Left hindlimb (tissue), 1 donor: ENCODE data around the gene TOMM22.
A peak's percentile ranks its signal among the peaks of the same experiment; 100 is the strongest.

Source experiments
- DNase-seq: peaks from one replicate; pipeline ENCODE4 v3.0.0-alpha.2; 2018

Gene TOMM22

DNA sequence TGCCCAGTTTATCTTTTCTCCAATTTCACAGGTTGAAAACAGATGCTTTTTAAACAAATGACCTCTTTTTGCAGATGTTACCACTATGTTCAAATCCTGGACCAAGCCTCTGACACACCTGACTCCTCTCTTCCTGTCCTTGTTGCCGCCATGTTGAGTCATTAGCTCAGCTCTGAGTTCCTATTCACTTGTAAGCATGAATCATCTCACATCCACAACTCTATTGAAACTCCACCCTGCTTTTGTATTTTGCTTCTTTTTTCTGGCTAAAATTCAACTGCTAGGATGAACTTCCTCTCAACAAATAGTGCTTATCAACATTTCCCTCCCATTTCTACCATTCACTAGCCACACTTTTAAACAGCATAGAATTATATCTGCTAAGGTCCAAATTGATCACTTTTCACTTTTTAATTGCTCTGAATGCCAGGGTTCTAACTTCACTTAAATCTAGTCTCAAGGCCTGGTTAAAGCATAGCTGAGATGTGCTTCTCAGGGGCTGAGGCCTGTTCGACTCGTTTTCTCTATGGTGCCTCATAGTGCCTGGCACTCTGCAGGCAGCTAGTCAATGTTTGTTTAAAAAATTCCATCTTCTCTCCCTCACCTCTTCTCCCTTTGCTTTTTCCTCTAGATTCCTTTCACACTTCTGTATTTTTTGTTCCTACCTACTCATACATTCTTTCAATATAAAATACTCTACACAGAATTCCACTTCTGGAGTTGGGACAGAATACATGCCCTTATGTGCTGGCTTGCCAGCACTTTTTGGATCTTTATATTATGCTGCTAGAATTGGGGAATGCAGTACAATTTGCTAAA is 15.1 kb downstream of the TOMM22 start:
- DNase-seq: no peak

DNA sequence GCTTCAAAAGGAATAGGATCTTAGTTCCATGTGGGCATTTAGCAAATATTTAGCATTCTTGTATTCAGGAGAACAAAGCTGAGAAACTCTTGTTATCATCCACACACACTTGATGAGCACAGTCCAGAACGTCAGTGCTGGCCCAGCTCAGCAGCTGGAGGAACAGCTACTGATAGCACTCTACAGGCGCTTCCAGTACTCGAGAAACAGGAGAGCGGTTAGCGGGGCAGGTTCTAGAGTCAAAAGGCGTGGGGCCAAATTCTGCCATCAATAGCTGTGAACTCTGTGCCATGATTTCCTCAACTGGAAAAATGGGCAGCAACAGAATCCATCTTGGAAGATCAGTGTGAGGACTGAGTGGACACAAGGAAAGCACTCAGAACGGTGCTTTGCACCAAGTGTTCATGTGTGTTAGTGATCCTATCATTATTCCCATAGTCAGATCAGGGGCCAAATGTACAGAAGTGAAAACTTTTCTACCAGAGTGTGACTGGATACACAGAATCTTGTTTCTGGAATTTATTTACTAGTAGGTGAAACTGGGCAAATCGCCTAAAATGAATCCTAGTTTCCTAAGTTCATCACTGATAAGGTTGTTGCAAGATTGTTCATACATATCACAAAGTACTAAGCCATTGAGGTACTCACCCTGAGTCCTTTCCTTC is 15.8 kb downstream of the TOMM22 start:
- DNase-seq: no peak

DNA sequence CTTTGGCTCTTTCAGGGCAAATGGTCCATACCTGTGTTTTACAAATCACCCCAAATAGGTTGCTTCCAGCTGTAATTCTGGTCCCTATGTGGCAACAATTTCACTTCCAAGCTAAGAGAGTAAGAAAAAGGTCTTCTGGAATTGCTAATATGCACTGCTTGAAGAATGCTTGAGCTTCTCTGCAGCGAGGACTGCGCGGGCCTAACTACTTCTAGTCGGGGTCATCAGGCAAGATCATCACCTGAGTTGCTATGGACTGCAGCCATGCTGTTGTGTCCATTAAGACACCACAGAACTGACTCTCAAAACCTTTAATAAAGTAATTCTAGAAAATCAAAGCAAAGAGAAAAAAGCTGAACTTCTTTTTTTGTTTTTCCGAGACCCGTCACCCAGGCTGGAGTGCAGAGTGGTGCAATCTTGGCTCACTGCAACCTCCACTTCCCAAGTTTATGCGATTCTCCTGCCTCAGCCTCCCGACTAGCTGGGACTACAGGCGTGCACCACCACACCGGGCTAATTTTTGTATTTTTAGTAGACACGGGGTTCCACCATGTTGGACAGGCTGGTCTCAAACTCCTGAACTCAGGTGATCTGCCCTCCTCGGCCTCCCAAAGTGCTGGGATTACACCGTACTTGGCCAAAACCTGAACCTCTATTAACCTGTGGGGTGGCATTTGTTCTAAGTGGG is 16.8 kb downstream of the TOMM22 start:
- no peak for DNase-seq

DNA sequence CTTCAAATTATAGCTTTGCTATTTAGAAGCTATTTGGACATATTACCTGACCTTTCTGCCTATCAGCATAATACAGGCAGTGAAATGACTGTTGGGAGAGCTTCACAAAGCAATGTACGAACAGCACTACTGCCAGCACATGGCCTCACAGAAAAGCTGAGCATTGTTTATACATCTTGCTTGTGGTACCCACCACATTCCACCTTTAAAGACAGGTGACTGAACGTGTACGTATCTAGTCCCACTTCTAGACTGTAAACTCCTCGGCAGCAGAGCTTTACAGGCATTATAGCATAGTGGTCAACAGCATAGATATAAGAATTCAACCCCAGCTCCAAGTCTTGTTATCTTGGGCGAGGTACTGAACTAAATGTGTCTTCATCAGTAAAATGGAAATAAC is 17.4 kb downstream of the TOMM22 start:
- DNase-seq: no peak

DNA sequence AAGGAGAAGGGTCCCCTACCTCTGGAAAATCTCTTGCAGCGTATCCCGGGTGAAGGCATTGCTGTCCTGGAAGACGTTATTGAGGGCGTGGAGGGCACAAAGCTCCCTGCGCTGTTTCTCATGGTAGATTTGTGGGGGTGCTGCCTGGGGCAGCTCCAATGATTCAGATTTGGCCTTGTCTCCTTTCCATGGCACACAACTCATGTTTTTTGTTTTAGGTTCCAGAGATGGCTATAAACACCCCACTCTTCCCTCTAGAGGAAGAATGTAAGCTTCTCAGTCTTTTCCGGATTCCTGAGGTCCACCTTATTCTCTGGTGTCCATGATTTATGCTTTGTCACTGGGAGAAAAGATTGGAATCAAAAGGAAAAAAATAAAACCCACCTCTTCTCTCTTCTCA is 18.0 kb downstream of the TOMM22 start:
- DNase-seq: no peak

DNA sequence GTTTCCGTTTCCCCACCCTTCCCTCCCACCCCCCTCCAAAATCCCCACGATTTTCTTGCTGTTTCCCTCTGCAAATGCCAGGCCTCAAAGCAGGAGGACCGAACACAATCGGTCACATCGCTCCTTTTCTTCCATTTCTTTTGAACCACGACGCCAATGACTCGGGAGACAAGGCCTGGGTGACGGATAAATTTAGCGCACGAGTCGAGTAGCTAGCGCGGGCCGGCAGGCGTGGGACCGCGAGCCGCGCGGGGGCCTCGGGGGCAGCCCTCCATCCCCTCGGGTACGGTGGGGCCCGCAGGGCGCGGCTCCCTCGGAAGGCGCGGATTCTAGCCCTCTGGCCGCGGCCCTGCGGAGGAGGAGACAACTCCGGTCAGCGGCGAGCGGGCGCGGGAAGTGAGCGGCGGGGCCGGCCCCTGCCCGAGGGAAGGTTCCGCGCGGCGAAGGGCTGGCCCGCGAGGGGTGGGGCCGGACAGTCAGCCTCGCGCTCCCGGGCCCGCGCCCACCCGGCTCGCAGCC is 18.6 kb downstream of the TOMM22 start:
- no peak for DNase-seq

DNA sequence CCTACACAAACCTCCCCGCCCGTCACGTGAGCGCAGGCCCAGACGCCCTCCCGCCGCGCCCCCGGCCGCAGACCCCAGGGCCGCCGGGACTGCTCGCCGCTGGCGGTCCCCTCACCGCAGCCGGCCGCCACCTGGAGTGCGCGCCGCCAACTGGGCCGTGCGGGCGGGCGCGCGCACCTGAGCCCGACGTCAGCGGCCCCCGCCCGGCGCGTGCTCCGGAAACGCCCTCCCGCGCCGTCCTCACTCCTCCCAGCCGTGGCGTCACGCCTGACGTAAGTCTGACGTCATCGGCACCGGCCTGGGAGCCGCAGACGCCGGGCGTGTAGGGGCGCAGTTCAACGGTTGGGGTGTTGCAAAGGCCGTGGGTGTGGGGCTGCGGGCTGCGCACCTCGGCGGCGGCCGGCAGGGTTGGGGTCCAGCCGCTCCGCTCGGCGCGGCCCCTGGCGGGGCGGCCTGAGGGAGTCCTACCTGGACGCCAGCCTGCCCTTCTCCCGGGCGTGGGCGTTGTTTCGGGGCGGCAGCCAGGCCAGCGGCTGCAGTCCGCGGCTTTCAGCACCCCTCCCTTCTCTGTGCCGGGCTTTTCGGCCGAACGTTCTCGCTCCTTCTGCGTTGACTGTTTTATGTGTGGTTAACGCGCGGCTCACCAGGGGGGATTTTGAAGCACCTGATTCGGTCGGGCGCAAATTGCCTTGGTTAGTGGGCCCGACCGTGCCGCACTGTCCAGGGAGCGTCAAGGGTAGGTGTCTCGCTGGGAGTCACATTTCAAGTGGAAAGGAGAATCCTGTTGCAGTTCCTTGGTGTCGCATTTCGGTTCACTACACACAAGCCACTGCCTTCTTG is 19.3 kb downstream of the TOMM22 start, which contains the start of gene JOSD1:
JOSD1 (minus strand) TSS at position 155 of the 840 bp plus-strand sequence. CDS start 956 bp downstream, outside the sequence.
- DNase-seq: peak; percentile 94

DNA sequence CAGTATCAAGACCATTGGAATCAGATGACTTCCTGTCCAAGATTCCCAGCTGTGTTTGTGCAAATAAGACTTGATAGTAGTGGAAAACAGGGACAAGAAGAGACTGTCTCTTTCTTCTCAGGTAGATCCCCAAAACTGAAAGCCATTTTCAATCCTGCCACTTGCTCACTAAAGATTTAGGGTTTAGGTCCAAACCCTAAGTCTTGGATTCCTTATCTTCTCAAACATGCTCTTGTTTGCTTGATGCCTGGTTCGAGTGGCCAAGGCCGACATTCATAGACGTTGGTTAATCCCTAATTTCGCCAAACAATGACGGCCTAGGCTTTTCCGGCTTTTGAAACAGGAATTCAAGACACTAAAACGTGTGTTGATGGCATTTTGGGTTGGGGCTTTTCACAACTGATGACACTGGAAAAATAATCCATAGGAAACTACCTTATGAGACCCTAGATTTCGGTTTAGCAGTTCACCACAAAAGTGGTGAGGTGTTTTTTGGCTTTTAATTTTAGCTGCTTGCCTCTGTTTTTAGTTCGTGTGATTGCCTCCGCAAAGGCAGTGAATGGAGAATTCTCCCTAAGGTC is 23.0 kb downstream of the TOMM22 start:
- DNase-seq: no peak

DNA sequence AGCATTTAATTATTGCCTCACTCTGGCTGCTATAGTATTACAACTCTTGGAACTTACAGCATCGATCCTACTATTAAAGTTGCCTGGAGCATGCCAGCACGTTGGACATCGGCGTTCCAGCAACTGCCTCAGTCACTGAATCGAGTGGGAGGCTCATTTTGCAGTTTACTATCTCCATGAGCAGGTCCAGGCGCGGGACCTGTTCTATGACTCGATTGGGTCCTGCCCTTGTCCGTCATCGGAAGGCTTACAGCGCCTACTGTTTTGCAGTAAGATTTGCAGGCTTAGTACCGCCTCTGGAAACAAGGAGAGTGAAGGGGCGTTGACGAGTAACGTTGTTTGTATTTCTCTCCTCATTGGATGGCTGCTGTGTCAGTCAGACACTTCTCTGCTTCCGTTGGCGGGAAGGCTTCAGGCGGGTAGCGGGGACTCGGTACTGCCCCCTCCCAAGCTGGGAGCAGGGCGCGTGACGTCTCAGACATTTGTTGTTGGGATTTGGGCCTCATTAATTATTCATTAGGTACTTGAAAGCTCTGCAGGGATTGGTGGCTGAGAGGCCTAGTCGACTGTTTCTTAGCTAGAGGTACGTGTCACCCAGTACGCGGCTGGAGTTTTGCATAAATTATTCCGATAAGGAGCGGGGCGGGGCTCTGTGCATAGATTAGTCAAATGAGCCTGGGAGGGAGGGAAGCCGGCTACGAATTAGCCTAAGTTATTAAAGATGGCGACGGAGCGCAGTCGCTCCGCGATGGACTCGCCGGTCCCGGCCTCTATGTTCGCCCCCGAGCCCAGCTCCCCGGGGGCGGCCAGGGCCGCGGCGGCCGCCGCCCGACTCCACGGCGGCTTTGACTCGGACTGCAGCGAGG is 23.7 kb downstream of the TOMM22 start, which contains the start of gene GTPBP1:
GTPBP1 (plus strand) TSS at position 710 of the 866 bp plus-strand sequence; CDS start at position 722, 12 bp downstream.
- DNase-seq: peak; percentile 99

DNA sequence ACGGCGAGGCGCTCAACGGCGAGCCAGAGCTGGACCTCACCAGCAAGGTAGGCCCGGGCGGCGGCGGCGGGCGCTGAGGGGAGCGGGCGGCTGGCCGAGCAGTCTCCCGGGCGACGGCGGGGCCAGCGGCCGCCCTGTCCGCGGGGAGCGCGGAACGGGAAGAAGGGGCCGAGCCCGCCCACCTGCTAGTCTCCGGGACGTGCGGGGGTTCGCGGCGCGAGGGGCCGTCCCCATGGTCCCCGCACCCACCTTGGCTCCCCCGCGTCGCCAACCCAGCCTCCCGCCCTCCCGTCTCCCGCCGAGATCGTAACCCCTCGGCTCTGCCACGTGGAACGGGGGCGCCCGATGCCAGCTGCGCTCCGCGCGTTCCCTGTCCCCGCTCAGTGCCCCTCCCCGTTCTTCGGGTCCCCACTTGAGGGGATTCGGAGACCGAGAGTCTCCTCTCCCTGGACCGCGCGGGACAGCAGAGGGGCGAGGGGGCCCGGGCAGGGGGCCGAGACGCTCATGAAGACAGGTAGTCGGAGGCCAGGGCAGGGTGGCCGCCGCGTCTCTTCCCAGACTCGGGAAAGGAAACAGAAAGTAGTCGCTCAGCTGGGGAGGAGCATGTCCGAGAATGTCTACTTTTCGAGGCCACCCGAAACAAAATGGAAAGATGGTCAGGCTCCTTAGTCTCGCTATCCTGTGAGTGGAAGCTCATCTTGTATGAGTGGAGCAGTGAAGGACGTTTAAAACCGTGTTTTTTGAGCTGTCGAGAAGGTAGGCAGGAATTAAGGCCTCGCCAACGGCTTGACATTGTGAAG is 24.5 kb downstream of the TOMM22 start:
- DNase-seq: peak; percentile 70

DNA sequence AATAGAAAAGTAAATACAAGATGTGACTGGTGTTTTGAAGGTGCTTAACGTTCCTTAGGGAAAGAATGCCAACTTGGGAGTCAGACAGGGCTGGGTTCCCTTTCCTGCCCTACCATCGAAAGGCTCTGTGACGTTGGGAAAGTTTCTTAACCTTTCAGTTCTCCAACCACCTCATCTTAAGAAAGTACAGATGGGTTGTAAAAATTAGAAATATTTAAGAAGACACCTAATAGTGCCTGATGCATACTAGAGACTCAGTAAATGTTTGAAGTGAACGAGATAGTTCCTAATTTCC is 25.1 kb downstream of the TOMM22 start:
- DNase-seq: no peak

DNA sequence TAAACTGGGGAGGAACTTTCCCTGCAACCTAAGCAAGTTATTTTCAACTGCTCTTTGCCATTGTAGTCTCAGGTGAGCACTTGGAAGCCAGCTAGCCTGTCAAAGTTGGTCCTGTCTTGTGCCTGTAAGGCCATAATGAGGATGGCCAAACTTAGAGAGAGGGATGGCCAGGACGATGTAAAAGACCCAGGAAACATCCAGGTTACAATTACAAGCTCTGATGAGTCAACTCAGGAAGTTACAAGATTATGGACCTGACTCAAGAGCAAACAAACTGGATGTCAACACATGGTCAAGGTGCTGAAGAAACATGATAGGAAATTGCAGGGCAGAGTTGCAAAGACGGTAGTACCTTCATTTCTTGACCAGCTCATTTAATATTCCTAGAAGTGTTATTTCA is 25.6 kb downstream of the TOMM22 start:
- DNase-seq: no peak

DNA sequence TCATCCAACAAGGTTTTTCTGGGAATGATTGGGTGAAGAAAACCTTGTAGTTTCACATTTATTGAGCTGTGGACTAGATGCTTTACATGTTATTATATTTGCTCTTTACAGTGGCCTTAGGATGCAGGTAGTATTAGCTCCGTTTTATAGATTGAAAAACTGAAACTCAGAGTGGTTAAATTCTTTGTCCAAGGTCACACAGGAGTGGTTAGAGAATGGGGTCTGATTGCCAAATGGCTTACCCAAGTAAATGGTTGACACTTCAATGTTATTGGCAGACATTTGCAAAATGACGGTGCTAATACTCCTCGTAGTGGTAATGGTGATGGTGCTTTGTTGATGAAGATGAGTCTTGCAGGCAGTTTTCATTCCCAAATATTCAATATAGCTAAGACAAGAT is 26.2 kb downstream of the TOMM22 start:
- no peak for DNase-seq

DNA sequence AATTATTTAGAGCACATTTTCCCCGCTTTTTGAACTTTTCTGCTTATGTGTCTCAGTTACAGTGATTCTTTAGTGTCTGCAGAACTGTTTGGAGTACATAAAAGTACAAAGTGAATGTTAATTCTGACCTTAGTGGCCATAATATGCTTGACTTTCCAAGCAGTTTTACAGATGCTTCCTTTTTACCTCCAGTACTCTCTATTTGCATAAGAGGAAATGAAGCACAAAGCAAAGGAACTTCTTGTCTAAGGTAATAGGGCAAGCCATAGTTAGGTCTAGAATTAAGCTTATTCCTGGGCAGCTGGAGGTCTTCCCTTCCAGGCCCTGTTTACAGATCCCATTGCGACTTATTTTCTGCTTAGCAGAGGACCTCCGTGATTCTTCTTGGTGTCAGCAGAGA is 27.5 kb downstream of the TOMM22 start:
- DNase-seq: no peak

DNA sequence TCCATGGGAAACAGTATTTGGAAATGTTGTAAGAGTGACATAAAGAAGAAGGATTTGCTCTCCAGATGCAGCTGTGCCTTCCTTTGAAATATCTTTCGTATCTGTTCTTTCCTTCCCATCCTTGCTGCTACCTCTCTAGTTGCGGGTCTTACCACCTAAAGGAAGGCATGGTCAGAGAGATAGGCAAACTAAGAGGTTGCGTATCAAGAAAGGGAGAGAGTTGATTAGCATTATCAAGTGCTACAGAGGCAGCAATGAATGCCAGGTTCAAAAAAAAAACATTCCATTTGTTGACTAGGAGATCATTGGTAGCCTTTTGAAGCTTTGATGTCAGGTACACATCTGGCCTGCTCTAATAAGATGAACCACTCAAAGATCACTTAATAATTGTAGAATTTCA is 28.6 kb downstream of the TOMM22 start:
- DNase-seq: no peak

DNA sequence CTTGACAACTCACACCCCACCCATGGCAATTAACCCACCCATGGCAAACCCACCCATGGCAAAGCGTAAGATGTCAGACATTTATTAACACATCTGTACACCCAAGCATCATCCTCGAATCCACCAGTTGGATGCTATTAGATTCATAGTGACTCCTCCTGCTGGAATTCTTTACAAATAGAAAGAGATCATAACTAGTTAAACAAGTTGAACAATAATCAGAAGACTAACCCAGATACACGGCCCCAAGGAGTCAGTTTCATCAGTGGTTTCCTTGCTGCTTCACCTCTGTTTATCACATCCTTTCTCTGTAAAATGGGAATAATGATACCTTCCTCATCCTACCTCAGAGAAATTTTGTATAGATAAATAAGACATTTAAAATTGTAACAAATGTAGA is 29.1 kb downstream of the TOMM22 start:
- DNase-seq: no peak

DNA sequence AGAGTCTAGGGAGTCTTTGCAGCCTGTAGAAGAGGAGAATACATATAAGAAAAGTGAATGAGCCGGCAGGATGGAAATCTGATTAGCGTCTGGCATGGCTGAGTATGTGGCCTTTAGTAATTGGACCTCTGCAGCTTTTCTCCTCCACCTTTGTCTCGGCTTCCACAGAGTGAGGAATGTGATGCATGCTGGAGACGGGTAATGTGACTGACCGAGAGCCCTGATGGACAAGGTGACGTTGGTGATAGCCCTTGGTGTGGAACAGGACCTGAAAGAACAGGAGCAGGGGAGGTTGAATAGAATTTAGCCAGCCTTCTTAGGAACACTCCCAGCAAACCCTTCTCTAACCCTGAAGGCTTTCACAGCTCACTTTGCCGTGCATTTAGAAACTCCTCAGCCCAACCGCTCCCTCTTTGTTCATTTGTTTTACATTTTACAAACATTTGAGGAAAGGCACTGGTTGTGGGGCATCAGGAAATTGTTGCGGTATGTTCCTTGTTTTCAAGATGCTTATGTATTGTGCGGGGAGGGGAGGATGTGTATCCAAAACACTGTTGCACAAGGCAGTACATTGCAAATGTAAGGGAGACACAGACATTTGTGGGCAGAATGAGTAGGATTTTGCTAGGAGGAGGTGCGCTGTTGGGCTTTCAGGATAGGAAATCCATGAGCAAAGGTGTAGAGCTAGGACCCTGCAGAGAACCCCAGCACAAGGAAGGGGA is 30.9 kb downstream of the TOMM22 start:
- no peak for DNase-seq

DNA sequence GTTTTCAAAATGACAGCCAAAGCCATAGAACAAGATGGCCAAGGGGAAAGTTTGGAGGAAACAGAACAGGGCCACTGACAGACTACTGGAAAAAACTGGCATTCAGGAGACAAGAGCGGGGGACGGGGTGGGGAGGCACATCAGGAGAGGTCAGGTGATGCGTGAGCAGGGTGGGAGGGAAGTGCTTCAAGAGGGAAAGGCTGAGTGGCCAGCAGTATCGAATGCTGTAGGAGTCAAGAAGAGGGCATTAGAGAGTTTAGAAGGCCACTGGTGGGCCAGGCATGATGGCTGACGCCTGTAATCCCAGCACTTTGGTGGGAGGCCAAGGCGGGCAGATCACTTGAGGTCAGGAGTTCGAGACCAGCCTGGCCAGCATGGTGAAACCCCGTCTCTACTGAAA is 32.2 kb downstream of the TOMM22 start:
- DNase-seq: no peak

DNA sequence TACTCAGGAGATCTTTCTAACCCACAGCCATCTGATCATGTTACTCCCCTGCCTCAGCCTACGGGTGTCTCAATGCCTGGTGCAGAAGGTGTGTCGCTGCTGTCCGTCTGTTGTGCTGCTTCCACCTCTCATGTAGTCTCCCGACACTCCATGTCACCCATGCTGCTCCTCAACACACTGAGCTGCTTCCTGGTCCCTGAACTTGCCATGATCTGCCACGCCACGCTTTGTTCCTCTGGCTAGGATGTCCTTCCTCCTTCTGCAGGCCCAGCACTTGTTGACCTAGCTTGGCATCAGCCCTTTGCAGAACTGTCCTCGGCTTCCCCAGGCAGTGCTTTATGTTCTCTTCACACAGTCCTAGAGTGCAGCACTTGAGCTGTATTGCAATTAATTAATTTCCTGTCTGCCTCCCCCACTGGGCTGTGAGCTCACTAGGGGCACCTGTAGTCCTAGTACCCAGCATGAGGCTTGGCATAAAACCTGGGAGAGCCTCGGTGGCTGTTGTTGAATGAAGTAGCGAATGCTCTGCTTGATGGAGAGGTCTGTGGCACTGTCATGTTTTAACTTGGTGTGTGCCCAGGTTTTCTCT is 33.5 kb downstream of the TOMM22 start:
- no peak for DNase-seq
